GM18870 (cell line): ENCODE results near the gene ZNF554.

Source experiments
- ATAC-seq: cut with Tn5 transposase; IDR thresholded peaks from one replicate; pipeline ENCODE4 v1.9.1; 2021; ENCODE audit warnings: moderate library complexity; ENCODE audit not compliant: unreplicated experiment

The ZNF554 gene

DNA sequence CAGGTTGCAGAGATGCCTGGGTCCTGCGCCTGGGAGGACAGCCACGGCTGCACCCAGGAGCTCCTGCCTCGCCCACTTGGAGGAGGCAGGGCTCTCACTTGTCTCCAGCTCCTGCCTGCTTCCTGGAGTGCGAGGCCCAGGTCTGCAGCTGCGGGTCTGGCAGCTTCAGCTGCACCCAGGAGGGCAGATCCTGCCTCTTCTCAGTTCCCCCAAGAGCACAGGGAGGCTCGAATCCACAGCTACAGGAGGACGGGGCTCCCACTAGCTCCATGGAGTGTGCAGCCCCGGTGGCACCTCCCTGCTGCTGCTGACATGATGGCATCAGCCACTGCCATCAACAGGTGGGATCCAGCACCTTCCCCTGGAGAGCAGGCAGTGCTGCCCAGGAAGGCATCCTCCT is 4.5 kb downstream of the ZNF554 start:
- no peak for ATAC-seq

DNA sequence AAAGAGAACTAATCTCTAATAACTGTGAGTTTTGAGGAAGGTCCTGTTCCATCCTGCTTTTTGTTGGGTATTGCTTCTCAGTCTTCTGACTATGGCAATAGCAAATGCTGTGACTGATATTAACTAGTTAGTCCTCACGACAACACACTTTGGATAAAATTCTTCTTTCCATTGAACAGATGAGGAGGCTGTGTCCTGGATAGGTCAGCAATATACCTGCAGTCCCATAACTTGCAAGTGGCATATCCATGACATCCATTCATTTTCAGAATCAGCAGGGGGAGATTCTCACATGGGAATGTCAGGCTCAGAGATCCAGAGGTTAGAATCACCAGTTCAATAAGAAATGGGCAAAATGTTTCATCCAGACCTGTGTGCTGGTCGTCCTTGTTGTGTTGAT is 7.4 kb downstream of the ZNF554 start:
- ATAC-seq, result no peak

DNA sequence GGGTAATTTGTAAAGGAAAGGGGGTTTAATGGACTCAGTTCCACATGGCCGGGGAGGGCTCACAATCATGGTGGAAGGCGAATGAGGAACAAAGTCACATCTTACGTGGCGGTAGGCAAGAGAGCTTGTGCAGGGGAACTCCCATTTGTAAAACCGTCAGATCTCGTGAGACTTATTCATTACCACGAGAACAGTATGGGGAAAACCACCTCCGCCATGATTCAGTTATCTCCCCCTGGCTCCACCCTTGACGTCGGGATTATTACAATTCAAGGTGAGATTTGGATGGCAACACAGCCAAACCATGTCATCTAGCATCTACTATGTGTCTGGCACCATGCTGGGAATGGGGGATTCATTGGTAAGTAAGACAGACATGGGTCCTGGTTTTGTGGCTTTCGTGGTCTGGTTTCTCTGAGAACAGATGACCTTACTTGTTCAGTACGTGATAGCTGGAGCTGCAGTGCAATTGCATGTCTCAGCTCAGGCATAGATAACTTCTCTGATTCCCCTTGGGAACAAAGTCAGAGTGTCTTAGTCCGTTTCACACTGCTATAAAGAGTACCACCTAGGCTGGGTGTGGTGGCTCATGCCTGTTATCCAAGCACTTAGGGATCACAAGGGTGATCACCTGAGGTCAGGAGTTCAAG is 8.3 kb downstream of the ZNF554 start:
- ATAC-seq, result no peak

DNA sequence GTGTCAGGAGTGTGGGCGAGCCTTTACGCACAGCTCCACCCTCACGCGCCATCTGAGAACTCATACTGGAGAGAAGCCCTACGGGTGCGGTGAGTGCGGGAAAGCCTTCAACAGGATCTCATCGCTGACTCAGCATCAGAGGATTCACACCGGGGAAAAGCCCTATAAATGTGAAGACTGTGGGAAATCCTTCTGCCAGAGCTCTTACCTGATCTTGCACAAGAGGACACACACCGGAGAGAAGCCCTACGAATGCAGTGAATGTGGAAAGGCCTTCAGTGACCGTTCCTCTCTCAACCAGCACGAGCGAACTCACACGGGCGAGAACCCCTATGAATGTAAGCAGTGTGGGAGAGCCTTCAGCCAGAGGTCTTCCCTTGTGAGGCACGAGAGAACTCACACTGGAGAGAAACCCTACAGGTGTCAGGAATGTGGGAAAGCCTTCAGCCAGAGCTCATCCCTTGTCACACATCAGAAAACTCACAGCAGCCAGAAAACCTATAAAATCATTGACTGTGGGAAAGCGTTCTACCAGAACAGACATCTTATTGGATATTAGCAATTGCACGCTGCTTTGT is 14.7 kb downstream of the ZNF554 start:
- ATAC-seq, result no peak

DNA sequence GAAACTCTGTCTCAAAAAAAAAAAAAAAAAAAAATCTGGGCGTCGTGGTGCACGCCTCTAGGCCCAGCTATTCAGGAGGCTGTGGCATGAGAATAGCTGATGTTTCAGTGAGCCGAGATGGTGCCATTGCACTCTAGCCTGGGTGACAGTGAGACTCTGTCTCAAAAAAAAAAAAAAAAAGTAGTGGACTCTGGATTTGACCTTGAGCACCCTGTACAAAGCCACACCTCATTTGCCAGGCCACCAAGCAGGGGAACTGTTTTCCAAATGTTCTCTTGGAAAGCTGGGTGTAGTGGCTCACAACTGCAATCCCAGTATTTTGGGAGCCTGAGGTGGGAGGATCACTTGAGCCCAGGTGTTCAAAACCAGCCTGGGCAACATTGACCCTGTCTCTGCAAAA is 17.8 kb downstream of the ZNF554 start:
- no peak for ATAC-seq

DNA sequence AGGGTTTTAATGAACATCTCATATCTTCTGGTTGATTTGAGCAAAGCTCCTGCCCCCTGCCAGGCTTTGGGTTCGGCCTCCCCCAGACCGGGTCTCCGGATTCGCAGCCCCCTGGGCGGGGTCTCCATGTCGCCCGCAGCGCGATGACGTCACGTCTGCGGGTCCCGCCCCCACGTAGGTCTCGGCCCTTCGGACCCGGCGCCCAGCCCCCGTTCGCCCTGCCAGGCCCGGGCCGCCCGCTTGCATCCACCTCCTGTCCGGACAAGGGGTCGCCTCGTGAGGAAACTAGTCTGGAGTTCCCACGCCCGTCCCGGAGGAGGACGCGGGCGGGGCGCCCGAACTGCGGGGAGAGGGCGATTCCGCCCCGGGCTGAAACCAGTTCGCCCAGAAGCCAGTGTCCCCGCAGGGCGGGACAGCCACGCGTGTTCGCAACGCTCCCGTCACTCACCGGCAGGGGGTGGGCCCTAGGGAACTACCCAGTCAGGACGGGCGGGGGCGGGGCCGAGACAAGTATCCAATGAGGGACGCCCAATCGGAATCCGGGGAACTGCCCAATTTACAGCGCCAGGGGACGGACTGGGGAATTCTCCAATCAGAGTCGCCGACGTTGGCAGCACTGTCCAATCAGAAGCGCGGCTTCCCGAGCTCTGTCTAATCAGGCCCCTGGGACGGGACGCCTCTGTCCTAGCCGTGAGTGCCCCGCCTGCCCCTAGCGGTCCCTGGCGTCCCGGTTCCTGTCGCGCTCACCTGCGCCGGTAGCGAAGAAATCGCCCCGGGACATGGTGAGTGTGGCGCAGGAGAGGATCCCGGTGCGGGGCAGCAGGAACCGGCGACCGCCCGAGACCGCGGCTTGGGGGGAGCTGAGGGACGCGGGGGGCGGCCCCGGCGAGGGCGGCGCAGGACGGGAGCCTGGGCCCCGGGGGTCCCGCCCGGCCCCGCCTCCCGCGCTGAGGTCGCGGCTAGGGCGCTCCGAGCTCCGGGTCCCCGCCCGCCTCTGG is 21.4 kb downstream of the ZNF554 start, which contains the start of gene ZNF555:
ZNF555 (plus strand) TSS at position 682 of the 998 bp plus-strand sequence; CDS start at position 780, 98 bp downstream.
- ATAC-seq, result peak; percentile 88

DNA sequence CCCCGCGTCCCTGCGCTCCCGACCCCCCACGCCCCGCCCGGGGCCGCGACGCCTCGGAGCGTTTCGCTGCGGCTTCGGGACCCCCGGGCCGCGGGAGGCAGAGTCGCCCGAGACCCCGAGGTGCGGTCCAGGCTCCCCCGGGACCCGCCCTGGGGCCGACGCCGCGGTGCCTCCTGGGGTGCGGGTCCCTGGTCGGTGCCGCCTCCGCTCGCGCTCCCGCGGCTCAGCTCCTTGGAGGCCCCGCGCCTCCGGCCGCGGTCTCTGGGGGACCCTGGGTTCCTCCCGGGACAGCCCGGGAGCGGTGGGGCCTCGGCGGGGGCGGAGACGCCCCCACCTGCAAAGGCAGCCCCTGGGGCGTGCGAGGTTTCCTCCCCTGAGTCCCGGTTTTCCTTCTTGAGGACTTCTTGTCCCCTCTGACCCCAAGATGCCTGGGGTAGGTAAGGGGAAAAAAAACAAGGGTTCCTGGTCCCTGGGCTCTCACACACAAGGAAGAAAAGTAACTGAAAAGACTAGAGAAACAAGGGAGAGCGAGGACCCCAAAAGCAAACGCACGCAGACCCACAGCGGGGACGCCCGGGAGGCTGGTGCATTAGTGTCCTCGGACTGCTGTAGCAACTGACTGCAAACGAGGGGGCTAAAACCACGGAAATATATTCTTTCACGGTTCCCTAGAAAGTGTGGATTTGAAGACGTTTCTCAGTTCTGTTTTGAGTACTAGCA is 22.3 kb downstream of the ZNF554 start:
- no peak for ATAC-seq

DNA sequence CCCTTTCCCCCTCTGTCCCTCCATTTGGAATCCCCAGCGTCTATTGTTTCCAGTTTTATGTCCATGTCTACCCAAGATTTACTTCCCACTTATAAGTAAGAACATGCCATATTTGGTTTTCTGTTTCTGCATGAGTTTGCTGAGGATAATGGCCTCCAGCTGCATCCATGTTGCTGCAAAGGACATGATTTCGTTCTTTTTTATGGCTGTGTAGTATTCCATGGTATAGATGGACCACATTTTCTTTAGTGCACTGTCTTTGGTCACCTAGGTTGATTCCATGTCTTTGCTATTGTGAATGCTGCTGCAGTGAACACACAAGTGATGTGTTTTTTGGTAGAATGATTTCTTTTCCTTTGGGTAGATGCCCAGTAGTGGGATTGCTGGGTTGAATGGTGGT is 25.4 kb downstream of the ZNF554 start:
- ATAC-seq, result no peak

DNA sequence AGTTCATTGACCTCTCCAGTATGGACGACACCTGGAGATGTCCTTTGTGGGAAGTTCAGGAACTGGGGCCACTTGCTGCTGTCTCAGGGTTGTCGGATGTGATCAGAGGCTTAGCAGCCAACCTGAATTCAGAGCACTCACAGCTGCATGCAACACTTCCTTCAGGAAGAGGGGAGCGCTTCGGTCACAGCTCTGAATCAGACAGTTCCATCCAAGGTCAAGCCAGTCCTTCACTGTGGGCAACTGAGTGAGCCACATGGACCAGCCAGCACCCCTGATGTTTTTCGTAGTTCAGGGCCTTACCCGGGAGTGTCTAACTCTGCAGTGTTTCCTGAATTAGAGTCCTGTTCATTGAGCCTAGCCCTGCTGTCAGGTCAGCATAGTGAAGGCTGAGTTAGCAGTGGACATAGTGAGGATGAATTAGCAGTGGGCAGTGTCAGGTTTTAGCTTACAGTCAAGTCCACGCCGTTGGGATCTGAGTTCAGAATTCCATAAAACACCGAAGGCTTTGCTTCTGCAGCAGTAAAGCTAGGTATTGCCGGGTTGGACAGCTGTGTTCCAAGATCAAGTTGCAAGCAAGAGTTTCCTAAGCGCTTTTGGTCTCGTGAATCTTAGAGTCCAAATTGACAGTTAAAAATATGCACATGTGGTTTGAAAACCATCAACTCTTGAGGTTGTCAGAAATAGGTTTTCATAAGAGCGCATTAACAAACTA is 26.7 kb downstream of the ZNF554 start:
- no peak for ATAC-seq

DNA sequence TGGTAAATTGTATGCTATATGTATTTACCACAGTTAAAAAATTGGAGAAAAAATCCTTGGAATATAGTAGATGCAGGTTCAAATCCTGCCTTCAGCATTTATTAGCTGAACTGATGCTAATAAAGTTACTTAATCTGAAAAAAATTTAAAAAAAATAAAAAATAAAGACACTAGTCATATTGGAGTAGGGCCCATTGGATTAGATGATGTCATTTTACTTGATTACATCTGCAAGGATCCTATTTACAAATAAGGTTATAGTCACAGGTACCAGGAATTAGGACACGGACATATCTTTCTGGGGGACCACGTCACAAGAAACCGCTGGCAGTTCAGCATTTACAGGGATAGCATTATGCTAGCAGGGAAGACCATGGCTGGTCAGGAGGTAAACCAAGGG is 27.8 kb downstream of the ZNF554 start:
- no peak for ATAC-seq

DNA sequence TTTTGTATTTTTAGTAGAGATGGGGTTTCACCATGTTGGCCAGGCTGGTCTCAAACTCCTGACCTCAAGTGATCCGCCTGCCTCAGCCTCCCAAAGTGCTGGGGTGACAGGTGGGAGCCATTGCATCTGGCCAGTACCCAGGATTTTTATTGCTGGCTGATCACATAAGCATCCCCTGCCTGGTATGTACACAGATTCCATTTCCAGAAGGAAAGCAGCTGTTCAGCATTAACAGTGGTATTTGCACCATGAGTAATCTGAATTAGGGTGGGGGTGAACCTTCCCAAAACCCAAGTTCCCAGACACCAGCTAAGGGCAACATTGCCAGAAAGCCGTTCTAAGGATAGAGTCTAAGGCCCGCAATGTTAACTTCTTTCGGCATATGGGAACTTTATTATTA is 28.9 kb downstream of the ZNF554 start:
- no peak for ATAC-seq

DNA sequence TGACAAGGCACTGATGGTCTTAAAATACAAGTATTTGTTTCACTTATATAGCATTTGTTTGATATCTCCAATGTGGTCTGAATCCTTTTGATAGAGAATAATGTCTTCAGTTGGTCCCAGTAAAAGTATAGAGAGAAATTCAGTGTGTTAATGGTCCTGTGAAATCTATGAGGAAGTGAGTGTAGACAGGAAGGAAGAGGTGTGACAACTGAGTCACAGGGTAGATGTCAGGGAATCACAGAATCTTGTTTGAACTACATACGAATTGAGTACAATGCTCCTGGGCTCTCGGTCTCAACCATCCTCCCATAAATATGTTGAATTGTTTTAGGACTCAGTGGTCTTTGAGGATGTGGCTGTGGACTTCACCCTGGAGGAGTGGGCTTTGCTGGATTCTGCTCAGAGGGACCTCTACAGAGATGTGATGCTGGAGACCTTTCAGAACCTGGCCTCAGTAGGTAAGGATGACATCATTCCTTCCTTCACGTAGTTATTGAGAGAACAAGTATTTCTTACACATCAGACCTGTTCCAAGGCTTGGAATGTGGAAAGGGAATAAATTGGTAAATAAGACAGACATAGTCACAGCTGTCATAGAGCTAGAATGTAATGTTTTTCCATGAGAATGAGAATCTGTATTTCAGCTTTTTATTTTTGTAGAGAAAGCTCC is 30.7 kb downstream of the ZNF554 start:
- no peak for ATAC-seq

DNA sequence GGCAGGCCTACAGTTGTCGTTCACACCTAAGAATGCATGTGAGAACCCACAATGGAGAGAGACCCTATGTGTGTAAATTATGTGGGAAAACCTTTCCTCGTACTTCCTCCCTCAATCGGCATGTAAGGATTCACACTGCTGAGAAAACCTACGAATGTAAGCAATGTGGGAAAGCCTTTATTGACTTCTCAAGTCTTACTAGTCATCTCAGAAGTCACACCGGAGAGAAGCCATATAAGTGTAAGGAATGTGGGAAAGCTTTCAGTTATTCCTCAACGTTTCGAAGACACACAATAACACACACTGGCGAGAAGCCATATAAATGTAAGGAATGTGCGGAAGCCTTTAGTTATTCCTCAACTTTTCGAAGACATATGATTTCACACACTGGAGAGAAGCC is 32.9 kb downstream of the ZNF554 start:
- ATAC-seq, result no peak

DNA sequence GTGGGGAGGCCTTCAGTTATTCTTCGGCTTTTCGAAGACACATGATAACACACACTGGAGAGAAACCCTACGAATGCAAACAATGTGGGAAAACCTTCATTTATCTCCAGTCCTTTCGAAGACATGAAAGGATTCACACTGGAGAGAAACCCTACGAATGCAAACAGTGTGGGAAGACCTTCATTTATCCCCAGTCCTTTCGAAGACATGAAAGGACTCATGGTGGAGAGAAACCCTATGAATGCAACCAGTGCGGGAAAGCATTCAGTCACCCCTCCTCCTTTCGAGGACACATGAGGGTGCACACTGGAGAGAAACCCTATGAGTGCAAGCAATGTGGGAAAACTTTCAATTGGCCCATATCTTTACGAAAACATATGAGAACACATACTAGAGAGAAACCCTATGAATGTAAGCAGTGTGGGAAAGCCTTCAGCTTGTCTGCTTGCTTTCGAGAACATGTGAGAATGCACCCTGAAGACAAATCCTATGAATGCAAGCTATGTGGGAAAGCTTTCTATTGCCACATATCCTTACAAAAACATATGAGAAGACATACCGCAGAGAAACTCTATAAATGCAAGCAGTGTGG is 33.4 kb downstream of the ZNF554 start:
- ATAC-seq, result no peak

DNA sequence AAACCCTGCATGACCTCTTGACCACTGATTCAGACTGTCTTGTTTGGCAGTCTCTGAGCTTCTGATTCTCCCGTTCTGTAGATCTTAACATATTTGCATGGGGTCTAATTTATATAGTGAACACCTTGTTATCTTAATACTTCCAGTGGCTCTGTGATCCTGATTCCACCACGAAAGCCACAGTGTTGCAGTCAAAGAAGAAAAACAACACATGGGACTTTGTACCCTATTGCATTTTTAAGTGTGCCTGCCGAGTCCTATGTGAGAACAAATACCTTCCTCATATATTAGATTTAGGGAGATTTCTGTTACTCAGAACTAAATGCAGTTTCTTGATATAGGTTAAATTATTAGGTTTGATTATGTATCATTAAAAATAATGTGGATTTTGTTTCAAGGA is 35.2 kb downstream of the ZNF554 start:
- no peak for ATAC-seq

DNA sequence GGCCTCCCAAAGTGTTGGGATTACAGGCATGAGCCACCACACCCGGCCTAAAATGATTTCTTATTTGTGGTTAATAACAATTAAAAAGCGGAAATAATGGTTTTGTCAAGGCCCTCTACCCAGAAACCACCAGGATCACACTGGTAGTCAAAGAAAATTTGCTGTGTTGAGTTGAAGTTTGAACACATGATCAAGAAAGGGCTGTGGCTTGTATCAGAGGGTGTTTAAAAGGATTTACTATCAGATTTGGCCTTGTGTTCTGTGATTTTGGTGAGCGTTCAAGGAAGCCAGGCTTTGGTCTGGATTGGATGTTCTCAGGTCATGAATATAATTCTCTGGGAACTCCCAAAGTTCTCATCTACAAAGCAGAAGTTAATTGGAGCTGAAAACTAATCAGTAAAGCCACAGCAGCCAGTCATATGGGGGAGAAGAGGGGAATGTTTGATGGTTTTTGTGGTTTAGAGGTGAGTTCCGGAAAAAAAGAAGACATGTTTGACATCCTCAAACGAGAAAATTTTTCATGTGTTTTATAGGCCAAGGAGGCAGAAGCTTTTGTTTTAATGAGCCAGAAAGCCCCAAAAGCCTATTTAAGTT is 36.9 kb downstream of the ZNF554 start:
- ATAC-seq, result no peak

DNA sequence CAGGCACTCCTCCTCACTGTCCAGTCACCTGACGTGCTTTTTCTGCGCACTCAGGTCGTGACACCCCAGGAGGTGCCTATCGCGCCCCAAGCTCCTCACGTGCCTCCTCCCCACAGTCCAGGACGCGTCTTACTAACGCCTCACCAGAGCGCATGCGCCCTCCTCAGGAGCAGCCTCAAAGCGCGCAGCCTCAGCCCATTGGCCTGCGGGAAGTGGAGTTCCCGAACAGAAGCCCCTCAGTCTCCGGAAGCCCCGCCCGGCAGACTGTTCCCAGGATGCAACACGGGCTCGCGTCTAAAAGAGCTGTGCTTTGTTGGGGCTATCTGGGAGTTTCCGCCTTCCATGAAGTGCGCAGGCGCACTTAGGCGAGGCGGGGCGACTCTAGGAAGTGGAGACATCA is 39.2 kb downstream of the ZNF554 start:
- ATAC-seq, result no peak

DNA sequence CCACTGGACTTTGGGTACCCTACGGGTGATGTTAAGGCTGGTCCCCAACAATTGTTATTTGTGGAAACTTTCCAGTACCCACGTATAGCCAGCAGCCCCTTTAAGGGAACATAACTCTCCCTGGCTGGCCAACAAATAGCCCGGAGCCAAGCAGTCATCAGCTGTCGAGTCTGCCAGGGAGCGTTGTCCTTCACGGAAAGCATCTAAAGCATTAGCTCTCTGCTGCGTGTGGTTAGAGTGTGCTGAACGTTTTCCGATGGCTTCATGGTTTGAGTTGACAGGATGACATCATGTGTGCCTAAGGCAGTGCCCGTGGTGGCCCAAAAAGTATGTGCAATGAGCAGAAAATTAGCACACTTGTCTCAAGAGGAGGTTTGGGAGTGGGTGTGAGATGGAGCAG is 44.1 kb downstream of the ZNF554 start:
- ATAC-seq, result no peak
